Spleen (tissue), 7 donors: ENCODE measurements around the gene DNAH17.

ENCODE experiments used
- CTCF ChIP-seq, 11 experiments: fragments of 200-600 bp in 7 of 11; fragments of 450-650 bp in 4 of 11; sonication (generic) in 4 of 11; IDR thresholded peaks in 8 of 11; conservative IDR thresholded peaks in 3 of 11; 1 replicate in 7 of 11; 2 replicates in 4 of 11; pipeline versions ENCODE4 v1.4.0 to v1.8.0; 2016 to 2021; ENCODE audit warnings: antibody characterized with exemption in 11 of 11, inconsistent platforms in 4 of 11, mild to moderate bottlenecking in 1 of 11
- POLR2A ChIP-seq, 3 donors: fragments of 450-650 bp; IDR thresholded peaks; one replicate each; pipeline ENCODE4 v1.5.1; 2017; ENCODE audit warnings: antibody characterized with exemption in 3 of 3, mild to moderate bottlenecking in 1 of 3
- POLR2AphosphoS5 ChIP-seq, 3 donors: sonication (generic); formaldehyde crosslinking; IDR thresholded peaks; one replicate each; pipeline ENCODE4 v1.5.1; 2017; ENCODE audit warnings: antibody characterized with exemption in 3 of 3
- donor health status: DM: no; HTN: no; CAD: no; lungs with moderate emphysema.
- donor health status: DM: no; HTN: no; CAD: no.
- donor health status: DM: no; HTN: no; CAD: no.

- TF ChIP-seq CTCF (IDR thresholded peaks at IDR 0.05 in 8 of 11, conservative IDR thresholded peaks at IDR 0.05 in 3 of 11) (no peak), POLR2AphosphoS5 (IDR thresholded peaks at IDR 0.05) (no peak), POLR2A (IDR thresholded peaks at IDR 0.05) (no peak)
These were observed 28.7 kb upstream of the DNAH17 start for GRCh38 chr17:78605886-78606285.
